ENCODE results near the gene CPNE1. TPM values are rescaled to one million over a fixed set of nuclear protein-coding genes. Genes with fewer than 3 reads are reported as not detected.

Gene CPNE1
- total RNA-seq, 1 experiment from 2014 or later, result 335 TPM

- Histone ChIP-seq H3K9me3 (no peaks in the 10 kb centered on the region), H3K27me3 (no peaks in the 10 kb centered on the region), H3K36me3 (peaks cover 18% of the 10 kb centered on the region), H3K4me3 (no peak overlapping the region)
- DNase-seq, result no peak
Measured at GRCh38 chr20:35638751-35639150, 25.9 kb downstream of the CPNE1 start.

GRCh38 chr20:35637276-35637675 is 27.4 kb downstream of the CPNE1 start:
- no peaks in the 10 kb centered on the region for H3K27me3 ChIP-seq
- DNase-seq, result no peak
- H3K4me3 ChIP-seq, result no peak overlapping the region
- peaks cover 28% of the 10 kb centered on the region for H3K36me3 ChIP-seq
- no peaks in the 10 kb centered on the region for H3K9me3 ChIP-seq

DNA sequence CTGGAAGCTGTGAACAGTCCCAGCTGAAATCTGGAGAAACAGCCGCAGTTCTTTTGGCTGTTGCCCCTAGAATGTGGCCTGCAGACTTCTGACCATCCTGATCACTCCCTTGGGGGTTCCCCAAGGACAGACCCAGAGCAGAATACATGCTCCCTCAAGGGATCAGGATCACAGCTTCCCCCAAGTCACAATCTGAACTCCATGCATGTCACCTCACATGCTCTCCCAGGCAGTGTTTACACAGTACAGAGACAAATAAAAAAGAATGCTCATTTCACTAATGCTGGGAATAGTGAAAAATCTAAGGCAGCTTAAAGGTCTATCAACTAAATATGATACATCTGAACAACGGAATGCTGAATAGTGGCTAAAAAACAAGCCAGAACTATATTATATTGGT is 28.6 kb downstream of the CPNE1 start:
- no peaks in the 10 kb centered on the region for H3K9me3 ChIP-seq
- no peaks in the 10 kb centered on the region for H3K27me3 ChIP-seq
- H3K36me3 ChIP-seq, result peaks cover 30% of the 10 kb centered on the region
- no peak overlapping the region for H3K4me3 ChIP-seq
- DNase-seq, result no peak

- DNase-seq, result no peak
- Histone ChIP-seq H3K27me3 (no peaks in the 10 kb centered on the region), H3K9me3 (no peaks in the 10 kb centered on the region), H3K4me3 (no peak overlapping the region), H3K36me3 (peaks cover 34% of the 10 kb centered on the region)
Measured at GRCh38 chr20:35635652-35636051, 29.0 kb downstream of the CPNE1 start.

- no peak for DNase-seq
- Histone ChIP-seq H3K36me3 (peaks cover 58% of the 10 kb centered on the region), H3K4me3 (no peak overlapping the region), H3K27me3 (no peaks in the 10 kb centered on the region), H3K9me3 (no peaks in the 10 kb centered on the region)
Measured at GRCh38 chr20:35632539-35633115, 32.1 kb downstream of the CPNE1 start.

DNA sequence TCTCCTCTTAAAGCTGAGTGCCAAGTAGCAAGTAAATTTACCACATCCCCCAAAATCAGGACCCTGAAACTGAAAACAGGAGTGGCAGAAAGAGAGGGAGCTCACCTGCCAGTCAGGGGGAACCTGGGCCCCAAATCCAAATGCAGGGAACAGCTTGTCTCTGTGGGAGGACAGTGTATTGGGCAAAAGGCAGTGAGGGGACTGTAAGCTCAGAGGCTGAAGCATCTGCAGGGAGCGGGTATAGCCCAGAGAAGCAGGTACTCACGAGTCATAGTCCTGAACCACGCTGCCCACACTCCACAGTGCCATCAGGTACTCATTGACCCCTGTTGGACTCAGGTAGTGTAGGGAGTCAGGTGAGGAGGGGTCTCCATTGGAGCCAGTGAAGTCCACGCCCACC is 34.1 kb downstream of the CPNE1 start:
- Histone ChIP-seq H3K4me3 (no peak overlapping the region), H3K9me3 (no peaks in the 10 kb centered on the region), H3K27me3 (no peaks in the 10 kb centered on the region), H3K36me3 (peaks cover 72% of the 10 kb centered on the region)
- no peak for DNase-seq

- Histone ChIP-seq H3K27me3 (no peaks in the 10 kb centered on the region), H3K9me3 (no peaks in the 10 kb centered on the region), H3K4me3 (no peak overlapping the region), H3K36me3 (peaks cover 82% of the 10 kb centered on the region)
- DNase-seq, result no peak
Measured at GRCh38 chr20:35629427-35630145, 35.1 kb downstream of the CPNE1 start.

GRCh38 chr20:35627121-35627520 is 37.6 kb downstream of the CPNE1 start:
- no peak for DNase-seq
- Histone ChIP-seq H3K27me3 (no peaks in the 10 kb centered on the region), H3K9me3 (no peaks in the 10 kb centered on the region), H3K4me3 (no peak overlapping the region), H3K36me3 (peaks cover 80% of the 10 kb centered on the region)

DNA sequence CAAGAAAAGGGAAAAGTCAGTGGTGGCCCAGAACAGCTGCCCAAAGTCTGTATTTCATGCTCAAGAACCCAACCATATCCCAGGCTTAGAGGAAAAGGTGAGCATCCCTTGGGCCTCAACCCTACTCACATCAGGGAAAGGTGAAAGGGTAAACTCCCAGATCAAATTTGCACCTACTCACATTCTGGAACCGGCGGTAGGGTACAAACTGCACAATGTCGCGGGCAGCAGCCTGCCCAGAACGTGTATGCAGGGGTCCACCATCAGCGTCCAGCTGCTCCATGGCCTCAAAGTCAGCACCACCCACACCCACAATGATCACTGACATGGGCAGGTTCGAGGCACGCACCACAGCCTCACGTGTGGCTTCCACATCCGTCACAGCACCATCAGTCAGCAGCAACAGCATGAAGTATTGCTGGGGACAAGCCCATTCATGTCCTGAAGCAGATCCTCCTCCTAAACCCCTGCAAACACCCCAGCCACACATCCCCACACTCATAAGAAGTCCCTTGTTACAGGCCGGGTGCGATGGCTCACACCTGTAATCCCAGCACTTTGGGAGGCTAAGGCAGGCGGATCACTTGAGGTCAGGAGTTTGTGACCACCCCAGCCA is 38.2 kb downstream of the CPNE1 start:
- H3K27me3 ChIP-seq, result no peaks in the 10 kb centered on the region
- no peak overlapping the region for H3K4me3 ChIP-seq
- no peaks in the 10 kb centered on the region for H3K9me3 ChIP-seq
- DNase-seq, result no peak
- H3K36me3 ChIP-seq, result peaks cover 80% of the 10 kb centered on the region

DNA sequence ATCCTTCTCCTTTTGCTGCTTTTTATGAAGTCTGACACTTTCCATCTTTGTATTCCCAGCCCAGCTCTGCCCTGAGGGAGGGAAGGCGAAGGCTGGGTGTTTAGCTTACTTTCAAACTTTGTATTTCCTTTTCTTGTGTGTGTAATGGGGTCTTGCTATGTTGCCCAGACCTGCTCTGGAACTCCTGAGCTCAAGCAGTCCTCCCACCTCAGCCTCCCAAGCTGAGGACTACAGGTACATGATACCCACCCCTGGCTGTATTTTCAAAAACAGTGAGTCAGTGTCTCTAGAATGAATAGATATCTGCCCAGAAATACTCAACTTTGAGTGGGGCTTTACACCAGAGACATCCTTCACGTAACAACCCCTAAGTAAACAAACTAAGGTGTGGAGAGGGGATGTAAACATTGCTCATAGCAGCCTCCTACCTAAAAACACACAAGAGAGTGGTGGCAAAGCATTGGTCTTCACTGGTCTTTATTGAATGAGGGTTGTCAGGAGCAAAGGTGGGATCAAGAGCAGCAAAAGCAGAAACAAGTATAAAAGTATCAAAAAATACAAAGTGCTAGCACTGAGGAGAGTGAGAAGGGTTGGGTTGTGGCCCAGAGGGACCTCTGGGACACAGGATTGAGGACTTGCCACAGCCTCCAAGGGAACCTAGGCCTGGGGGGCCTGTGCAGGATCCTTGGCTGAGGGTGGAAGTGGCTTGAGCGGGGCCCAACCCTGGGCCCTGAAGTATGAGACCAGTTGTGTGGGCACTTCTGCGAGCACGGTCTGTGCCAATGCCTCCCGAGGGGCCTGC is 38.9 kb downstream of the CPNE1 start:
- no peaks in the 10 kb centered on the region for H3K9me3 ChIP-seq
- no peak overlapping the region for H3K4me3 ChIP-seq
- DNase-seq, result no peak
- no peaks in the 10 kb centered on the region for H3K27me3 ChIP-seq
- H3K36me3 ChIP-seq, result peaks cover 76% of the 10 kb centered on the region

DNA sequence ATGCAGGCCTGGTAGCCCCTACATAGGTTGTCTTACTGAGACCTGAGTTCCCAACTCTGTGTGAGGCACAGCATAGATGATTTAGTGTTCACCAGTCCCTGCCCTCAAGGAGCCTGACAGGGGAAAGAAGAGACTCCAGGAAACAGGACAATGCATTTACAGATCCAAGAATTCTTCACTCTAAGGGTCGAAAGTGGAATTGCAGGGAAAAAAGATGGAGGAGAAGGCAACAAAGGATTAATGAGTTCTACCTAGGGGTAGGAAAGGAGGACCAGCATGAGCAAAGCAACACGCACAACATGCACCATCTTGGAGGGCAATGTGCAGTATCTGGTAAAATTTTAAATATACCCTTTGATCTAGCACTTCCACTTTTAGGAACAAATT is 43.1 kb downstream of the CPNE1 start:
- H3K4me3 ChIP-seq, result no peak overlapping the region
- no peaks in the 10 kb centered on the region for H3K27me3 ChIP-seq
- no peak for DNase-seq
- H3K9me3 ChIP-seq, result no peaks in the 10 kb centered on the region
- peaks cover 42% of the 10 kb centered on the region for H3K36me3 ChIP-seq

DNA sequence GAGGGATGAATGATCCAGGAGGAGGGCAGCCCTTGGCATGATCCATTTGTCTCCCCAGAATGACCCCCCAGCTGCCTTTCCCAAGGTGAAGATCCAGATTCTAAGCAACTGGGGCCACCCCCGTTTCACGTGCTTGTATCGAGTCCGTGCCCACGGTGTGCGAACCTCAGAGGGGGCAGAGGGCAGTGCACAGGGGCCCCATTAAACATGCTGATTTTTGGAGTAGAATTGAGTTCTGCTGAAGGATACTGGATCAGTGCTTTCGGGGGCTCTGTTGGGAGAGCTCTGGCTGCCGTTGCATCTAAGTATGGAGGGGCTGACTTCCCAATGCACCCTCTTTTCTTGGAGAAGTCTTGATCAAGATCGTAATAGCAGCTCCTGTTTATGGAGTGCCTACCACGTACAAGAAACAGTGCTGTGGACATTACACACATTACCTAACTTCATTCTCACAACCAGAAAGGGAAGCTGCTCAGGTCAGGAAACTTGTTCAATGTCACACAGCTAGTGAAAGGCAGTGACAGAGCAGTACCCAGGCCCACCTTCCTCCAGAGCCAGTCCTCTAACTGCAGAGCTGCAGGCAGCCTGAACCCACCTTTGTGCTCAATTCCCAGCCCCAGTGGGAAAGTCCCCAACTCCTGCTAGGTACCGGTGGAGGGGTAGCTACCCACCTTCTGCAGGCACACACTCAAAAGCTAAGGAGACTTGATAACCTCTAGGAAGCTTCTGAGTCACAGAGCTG is 43.7 kb downstream of the CPNE1 start:
- DNase-seq, result no peak
- peaks cover 36% of the 10 kb centered on the region for H3K36me3 ChIP-seq
- no peak overlapping the region for H3K4me3 ChIP-seq
- no peaks in the 10 kb centered on the region for H3K9me3 ChIP-seq
- H3K27me3 ChIP-seq, result no peaks in the 10 kb centered on the region

DNA sequence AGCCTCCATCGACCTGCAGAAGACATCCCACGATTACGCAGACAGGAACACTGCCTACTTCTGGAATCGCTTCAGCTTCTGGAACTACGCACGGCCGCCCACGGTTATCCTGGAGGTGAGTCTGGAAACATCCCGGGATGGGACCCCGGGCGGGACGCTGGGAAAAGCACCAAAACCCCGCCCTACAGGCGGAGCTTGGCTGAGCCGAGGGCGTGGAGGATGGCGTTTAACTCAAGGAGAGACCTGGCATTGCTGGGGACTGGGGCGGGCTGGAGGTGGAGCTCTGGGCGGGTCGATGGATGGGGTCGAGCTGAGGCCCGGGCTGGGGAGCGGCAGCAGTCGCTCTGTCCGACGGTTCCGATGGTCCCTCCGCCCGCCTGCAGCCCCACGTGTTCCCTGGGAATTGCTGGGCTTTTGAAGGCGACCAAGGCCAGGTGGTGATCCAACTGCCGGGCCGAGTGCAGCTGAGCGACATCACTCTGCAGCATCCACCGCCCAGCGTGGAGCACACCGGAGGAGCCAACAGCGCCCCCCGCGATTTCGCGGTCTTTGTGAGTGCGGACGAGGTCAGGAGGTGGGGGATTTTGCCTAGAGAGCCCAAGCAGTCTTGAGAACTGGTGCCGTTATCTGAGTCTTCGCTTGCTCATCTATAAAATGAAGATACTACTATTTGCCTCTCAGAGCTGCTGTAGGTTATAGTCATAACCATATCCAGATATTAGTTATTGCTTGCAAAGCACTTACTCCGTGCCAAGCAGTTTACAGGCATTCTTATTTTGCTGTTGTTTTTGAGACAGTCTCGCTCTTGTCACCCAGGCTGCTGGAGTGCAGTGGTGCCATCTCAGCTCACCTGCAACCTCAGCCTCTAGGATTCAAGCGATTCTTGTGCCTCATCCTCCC is 45.3 kb downstream of the CPNE1 start:
- Histone ChIP-seq H3K36me3 (peaks cover 22% of the 10 kb centered on the region), H3K4me3 (no peak overlapping the region), H3K27me3 (no peaks in the 10 kb centered on the region), H3K9me3 (no peaks in the 10 kb centered on the region)
- peak; percentile 68 for DNase-seq

DNA sequence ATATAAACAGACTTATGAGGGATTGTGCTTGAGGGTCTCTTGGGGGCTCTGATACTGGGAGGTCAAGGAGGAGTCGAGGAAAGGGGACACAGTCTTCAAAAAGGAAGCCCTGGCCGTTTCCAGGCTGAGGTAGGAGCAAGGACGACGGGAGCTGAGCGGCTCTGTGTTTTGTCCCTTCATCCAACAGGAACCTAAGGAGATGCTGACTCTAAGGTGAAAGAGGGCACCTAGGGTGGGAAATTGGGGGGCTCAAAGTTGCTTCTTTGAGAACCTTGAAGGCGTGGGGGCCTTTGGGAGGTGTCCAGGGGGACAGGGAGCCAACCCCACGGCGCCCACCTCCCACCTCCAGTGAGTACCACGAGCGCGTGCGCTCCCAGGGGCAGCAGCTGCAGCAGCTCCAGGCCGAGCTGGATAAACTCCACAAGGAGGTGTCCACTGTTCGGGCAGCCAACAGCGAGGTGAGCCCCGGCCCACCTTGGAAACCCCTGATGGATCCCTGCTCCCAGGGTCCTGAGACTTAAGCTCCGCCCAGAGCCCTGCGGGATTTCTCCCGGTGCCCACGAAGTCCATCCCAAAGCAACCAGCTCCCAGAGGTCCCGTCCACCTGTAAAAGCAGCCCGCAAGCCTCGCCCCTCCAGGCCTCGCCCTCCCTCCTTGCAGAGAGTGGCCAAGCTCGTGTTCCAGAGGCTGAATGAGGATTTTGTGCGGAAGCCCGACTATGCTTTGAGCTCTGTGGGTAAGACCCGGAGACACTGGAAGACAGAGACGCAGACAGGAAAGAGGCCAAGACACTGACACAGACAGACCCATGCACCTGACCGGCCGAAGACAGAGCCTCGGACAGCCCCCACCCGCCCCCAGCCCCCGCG is 46.2 kb downstream of the CPNE1 start:
- Histone ChIP-seq H3K36me3 (peaks cover 21% of the 10 kb centered on the region), H3K4me3 (no peak overlapping the region), H3K9me3 (no peaks in the 10 kb centered on the region), H3K27me3 (no peaks in the 10 kb centered on the region)
- DNase-seq, result no peak

Measured in MG63 (cell line).